ENCODE results near the gene RAB11FIP2.
"Not testable (repeated sequence)": the region's sequence is repeated elsewhere in the genome, so short reads cannot be mapped to it uniquely, and the experiment has no call there.

The RAB11FIP2 gene, protein sequence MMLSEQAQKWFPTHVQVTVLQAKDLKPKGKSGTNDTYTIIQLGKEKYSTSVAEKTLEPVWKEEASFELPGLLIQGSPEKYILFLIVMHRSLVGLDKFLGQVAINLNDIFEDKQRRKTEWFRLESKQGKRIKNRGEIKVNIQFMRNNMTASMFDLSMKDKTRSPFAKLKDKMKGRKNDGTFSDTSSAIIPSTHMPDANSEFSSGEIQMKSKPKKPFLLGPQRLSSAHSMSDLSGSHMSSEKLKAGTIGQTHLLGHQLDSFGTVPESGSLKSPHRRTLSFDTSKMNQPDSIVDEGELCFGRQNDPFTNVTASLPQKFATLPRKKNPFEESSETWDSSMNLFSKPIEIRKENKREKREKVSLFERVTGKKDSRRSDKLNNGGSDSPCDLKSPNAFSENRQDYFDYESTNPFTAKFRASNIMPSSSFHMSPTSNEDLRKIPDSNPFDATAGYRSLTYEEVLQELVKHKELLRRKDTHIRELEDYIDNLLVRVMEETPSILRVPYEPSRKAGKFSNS

DNA sequence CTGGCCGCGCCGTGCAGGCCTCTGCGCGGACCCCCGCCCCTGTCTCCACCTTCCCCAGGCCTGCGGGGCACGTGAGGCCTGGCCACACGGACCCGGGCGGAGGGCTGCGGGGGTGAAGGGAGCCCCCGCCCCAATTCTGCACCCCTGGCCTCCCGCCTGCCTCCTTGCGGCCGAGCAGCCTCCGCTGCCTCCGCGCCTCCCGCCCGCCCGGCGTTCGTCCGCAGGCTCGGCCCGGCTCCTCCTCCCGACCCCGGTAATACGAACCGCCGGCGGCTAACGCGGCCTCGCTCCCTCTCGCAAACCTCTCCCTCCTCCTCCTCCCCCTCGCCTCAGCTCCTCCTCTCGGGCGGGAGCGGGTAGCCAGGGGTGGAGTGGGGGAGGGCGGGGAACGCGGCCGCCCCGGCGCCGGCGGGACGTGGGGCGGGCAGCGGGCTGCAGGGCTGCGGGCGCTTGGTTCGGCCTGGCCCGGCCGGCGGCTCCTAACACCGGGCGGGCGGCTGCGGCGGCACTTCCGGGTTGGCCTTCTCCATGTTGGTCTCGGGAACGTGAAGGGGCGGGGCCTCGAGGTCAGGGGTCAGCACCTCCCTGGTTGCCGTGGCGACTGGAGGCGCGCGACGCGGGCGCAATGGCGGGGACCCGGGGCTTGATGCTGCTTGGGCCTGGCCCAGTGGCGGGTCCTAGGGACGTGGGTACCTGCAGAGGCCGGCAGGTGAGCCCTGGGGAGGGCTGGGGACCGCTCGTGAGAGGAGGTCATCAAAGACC lies at the start of gene RAB11FIP2:
TSS of gene RAB11FIP2 (minus strand) at position 547 of the 762 bp plus-strand sequence. CDS start 778 bp downstream, outside the sequence.
- peak; percentile 83 for DNase-seq

DNA sequence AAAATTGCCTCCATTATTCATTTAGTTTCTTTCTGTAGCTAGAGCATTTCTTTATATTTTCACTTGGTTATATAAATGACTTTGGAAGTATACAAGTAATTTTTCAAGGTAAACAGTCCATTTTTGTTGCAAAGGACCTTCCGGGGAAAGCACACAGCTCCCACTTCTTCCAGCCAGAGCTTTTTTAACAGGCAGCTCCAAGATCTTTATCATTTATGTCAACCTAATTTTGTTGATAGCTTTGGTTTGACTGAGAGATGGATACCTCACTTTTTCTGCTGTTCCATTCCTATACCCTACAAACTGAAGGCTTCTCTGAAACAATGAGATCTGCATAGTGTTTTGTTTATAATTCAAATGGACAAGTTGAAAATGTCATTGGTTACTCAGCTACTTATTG lies 49.3 kb upstream of the RAB11FIP2 start:
- DNase-seq, result no peak

DNA sequence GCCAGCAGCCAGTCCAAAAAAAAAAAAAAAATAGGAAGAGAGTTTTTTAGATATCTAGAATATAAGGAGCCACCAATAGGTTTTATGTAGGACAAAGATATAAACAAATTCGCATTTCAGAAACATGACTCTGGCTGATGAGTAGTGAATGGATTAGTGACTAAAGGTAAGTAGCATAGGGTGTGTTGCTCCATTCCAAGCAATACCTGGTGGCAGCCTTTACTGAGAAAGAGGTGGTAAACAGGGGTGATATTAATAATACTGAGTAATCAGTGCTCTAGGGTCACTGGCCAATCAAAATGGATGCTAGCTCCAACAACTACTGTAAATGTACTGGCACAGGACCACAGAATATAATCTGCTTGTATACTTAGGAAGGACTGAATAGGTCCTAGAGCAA lies 45.5 kb upstream of the RAB11FIP2 start:
- no peak for DNase-seq

DNA sequence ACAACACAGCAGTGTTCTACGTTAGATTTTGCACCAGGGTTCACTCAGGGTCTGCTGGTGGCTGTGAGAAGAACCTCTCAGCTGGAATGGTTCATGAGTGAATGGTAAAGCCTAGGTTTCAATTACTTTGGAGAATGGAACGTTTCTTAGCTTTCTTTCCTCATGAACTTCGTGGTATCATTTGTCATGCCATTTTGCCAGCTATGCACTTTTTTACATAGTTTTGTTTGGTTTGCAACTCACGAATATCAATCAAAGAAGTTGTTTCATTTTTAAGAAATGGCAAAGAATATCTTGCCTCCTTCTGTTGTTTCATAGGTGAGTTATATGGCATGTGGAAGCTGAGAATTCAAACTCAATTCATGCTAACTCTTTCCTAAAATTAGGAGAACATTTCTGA lies 34.1 kb upstream of the RAB11FIP2 start:
- no peak for DNase-seq

DNA sequence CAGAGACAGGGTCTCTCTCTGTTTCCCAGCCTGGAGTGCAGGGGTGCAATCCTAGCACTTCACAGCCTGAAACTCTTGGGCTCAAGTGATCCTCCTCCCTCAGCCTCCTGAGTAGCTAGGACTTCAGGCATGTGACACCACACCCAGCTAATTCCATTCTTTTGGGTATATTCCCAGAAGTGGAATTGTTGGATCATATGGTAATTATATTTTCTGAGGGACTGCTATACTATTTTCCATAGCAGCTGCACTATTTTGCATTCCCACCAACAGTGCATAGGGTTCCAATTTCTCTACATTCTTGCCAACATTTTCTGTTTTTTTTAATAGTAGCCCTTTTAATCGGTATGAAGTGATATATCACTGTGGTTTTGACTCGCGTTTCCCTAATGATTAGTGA lies 30.0 kb upstream of the RAB11FIP2 start:
- DNase-seq, result no peak

DNA sequence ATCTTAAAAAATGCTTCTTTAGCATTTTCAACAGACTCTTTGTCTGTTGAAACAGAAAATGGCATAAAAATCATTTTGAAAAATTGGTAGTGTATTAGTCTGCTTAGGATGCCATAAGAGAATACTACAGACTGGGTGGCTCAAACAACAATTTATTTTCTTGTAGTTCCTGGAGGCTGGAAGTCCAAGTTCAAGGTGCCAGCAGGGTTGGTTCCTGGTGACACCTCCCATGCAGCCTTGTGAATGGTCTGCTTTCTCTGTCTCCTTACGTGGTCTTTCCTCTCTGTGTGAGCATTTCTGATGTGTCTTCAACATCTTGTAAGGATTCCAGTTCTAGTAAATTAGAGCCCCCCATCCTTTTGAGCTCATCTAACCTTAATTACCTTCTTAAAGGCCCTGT lies 26.1 kb upstream of the RAB11FIP2 start:
- DNase-seq, result no peak

DNA sequence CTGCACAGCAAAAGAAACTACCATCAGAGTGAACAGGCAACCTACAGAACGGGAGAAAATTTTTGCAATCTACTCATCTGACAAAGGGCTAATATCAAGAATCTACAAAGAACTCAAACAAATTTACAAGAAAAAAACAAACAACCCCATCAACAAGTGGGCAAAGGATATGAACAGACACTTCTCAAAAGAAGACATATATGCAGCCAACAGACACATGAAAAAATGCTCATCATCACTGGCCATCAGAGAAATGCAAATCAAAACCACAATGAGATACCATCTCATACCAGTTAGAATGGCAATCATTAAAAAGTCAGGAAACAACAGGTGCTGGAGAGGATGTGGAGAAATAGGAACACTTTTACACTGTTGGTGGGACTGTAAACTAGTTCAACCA lies 20.6 kb upstream of the RAB11FIP2 start:
- not testable (repeated sequence) for DNase-seq

DNA sequence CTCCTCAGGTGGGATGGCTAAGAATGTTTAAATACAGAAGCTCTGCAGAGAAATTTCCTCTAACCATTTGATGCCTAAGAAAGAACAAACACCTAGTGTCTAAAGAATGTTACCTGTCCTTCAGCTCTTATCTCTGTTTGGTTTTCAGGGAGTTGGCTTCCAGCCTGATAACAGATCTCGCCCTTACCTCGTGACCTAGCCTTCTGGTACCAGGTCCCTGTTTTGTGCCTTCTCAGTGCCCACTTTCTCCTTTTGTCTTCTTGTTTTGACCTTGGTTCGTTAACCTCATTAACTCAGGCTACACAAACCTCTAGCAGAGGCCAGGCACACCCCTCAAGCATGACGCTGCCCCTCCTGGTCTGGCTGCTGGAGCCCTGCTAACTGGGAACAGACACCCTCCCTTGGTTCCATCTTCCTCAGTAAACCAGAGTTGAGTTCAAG lies 16.1 kb upstream of the RAB11FIP2 start:
- peak; percentile 2 for DNase-seq

DNA sequence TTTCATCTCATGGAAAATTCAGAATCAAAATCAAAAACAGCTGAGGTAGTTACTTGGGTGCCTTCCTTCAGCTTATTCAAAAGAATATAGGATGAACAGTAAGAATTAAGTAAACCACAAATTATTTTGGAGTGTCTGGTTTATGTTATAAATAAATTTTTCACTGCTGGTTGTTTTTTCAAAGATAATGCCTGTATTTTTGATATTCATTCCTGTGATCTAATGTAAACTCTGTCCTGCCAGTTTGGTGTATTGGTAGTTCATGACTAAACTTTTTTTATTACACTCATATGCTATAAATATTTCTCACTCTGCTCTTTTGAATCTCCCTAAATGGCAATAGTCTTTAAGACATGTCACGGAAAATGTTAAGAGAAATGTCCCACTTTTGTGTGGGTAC lies 11.6 kb upstream of the RAB11FIP2 start:
- DNase-seq, result no peak

DNA sequence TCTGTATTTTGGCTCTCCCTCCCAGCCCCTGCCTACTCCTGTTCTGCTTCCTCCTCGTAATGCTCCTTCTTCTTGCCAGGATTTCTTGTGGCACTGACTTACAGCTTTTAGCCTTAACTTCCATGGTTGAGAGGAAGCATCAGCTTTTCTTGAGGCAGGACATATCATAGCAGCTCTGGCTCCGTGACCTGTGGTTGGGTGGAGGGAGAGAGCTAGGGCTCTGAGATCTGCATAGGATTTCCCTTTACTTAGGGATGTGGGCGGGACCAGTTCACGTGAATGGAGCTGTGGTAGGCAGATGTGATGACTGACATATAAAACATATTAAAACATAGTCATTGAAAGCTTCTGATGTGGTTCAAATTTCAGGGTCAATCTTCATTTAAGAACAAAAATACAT lies 10.6 kb upstream of the RAB11FIP2 start:
- DNase-seq, result no peak

DNA sequence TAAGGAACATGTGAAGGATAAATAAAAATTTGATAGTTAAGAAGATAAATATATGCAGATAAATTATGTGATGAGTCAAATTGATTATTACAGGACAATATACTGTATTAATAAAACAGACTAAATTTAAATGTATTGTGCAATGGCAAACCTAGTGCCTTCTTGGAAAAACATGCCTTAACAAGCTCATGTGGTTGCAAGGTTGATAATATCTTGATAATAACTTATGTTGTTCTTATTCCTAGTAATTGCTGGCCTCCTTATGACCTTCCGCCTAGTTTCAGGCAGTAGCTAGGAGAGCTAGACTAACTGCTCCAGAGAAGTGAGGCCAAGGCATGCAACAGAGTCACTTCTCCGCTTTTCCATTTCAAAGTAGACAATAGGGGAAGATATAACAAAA lies 7.6 kb upstream of the RAB11FIP2 start:
- DNase-seq, result no peak

DNA sequence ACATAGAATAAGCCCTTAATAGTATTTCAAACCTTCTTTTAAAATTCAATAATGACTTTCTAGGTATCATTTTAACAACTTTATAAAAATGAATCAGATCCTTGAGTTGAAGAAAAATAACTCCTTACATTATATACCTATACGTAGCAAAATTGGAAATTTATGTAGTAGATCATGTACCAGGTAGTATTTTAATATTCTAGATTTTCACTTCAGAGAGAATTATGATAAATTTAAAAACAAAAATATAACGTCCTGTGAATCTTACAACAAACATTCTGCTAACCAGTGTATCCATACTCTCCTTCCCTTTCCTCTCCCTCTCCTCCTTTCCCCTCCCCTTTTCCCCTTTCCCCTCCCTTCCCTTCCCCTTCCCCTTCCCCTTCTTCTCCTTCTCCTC lies 6.1 kb upstream of the RAB11FIP2 start:
- no peak for DNase-seq

DNA sequence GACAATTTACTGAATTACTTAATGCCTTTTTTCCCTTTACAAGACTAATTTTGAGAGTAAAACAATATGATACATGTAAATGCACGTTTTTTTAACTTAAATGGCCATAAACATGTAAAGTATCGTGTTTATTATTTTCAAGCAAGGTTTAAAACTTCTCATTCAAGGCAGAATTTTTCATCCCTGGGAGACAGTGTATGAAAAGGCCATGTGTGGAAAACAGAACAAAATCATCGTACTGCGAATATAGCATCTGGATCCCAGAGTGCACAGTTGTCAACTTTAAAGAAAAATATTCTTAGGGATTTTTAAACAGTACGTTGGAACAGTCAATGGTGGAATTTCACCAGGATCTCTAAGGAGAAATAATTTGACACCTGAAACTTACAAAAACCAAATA lies 1.1 kb upstream of the RAB11FIP2 start:
- no peak for DNase-seq

DNA sequence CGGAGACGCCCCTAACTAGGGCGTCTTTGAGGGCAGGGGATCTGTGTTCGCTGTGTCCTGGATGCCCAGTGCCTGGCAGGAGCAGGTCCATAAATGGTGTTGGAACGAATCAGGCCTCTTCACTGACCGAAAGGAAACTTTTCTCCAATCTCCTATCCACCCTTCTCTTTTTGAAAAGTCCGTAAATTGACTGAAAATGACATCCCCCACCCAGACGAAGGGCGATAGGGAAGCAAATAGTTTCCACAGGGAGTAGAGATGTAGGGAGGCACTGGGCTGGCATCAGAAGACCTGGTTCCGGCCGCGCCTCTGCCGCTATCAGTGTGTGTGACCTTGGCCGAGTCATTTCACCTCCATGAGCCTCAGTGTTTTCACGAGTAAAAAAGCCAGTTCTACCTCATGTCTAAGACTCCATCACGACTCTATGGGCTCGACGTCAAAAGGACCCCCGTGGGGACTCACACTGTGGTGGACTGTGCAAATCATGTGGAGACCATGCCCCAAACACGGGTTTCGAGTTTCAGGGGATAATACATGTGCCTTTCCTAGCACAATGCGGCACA lies 497 bp upstream of the RAB11FIP2 start:
- DNase-seq, result no peak

DNA sequence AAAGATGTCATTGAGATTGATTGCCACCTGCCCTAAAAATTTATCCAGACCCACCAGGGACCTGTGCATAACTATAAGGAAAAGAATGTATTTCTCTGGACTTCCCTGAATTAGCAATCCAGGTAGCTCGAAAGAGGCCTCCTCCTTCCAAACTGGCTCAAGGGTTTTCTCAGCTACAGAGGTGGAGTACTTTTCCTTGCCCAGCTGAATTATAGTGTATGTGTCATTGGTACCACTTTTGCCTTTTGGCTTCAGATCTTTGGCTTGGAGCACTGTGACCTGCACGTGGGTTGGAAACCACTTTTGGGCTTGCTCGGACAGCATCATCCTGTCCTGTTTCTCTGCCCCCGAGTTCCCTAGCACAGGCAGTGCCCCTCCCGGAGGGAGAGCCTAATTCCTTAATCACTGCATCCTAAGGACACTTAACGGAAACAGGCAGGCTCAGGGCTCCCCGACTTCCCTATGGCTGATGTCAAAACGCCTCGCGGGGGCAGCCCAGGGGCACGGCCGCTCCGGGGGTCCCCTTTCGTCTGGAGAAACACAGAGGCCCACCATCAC lies 825 bp downstream of the RAB11FIP2 start:
- DNase-seq, result peak; percentile 23

DNA sequence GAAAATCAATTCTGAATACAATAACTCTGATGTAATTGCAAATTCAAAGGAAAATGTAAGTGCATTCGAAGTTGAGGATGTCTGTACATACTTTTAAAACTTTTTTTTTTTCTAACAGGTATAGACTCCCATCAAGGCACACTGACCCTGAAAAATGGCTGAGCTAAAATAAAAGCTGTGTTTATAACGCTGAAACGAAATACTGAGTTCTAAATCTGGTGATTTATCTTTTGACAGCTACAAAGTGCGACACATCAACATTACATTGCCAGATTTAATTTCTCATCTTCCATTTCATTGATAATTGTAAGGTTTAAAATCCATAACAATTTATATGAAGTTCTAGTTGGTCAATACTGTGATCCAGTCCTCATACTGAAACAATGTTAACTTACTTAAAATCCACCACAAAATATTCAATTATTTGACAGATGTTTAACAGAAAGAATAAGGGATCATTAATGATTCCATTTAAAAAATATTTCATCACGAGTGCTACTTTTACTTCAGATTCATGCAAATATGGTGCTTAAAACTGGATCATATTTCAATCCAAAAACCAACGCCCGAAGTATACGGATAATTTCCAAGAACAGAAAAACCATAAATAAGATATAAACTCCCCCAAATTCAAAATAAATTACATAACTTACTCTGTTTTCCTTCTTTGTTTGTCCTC lies 1.4 kb downstream of the RAB11FIP2 start:
- DNase-seq, result peak; percentile 8

DNA sequence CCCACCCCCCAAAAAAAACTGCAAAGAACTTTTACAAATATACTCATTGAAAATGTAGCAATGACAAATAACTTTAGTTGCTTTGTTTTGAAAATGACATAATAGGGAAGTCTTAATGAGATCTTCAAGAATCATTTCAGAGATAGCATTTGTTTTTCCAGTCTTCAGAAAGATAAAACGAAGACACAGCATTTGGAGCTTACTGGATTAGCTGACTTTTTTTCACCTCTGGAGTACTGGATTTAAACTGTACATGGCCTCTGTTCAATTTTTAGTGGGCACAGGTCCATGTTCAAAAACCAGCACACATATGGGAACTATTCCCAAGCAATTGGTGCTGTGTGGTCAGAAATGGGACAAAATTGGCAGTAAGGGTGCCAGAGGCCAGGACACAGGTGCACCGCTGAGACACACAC lies 3.9 kb downstream of the RAB11FIP2 start:
- DNase-seq, result no peak

DNA sequence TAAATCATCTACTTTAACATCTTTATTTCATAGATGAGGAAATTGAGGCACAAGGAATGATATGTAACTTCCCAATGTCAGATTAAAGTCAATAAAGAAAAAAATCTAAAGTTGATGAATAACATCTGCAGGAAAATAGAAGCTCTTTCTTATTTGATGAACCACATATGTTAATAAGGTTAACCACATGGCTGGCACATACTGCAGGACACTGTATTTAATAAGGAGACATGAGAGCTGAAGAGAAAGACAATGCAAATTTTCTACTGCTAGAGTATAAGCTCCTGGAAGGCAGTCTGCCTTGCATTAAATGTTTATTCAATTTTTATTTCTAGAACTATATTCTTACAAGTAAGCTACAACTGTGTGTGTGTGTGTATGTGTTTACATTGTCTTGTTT lies 4.4 kb downstream of the RAB11FIP2 start:
- no peak for DNase-seq

DNA sequence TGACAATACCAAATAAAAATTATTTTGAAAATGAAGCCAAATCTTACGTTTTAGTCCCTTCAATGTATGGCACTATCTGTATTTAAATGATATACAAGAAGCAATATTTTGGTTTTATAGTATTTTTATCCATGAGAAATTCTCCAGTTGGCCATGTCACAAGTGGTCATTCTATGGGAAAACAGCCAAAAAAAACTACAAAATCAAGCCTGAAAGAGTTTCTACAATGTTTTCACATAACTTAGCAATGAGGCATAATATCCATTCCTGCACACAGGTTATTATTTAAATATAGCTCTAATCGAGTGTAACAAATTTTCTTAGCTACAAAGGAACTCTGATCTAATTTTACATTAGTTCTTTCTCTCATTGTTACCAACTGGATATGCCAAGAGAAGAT lies 5.4 kb downstream of the RAB11FIP2 start:
- DNase-seq, result no peak

DNA sequence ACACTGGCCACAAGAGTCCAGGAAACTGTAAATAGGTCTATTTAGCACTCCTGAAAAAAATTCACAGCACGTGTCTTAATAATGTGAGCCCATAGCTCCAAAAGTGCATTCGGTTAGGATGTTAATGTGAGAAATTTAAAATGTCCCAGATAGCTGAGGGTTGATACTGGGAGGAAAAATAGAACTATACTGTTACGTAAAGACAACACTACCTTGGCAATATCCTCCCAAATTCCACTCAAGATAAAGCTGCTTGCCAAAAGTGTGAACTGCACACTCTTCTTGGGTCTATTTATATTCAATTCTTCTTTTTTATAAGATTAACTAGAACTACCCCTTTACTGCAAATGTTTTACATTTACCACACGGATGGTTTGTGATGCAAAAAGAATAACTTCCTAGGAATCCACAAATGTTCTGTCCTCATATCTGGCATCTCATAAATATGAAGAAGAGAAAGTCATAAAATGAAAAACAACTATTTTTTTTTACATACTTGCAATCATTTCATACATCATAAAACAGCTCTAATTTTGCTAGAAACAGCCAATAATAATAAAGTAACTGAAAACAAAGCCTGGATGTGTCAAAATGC lies 10.4 kb downstream of the RAB11FIP2 start:
- no peak for DNase-seq

DNA sequence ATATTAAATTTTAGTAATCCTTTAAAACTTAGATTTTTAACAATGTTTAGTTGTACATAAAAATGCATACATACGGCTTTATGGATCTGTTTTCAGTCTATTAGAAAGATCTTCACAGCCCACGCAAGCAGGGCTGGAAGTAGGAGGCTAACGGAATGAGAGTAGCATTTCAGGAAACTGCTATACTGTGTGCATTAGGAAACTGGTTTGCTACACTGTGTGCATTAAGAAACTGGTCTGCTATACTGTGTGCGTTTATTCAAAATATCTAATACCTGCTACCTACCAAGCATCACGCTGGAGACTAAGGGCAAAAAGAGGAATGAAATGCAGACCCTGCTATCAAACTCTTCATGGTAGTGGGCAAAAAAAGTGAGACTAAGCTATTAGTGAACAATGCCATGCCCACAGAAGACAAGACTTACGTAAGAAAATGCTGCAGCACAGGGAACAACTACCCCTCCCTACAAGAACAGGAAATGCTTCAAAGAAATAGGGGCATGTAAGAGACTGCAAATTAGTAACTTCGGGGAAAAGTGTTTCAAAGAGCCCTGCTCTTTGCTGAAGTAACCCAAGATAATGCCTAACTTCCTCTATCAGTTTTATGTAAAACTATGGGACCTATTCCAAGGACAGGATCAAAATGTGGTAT lies 11.3 kb downstream of the RAB11FIP2 start:
- no peak for DNase-seq

DNA sequence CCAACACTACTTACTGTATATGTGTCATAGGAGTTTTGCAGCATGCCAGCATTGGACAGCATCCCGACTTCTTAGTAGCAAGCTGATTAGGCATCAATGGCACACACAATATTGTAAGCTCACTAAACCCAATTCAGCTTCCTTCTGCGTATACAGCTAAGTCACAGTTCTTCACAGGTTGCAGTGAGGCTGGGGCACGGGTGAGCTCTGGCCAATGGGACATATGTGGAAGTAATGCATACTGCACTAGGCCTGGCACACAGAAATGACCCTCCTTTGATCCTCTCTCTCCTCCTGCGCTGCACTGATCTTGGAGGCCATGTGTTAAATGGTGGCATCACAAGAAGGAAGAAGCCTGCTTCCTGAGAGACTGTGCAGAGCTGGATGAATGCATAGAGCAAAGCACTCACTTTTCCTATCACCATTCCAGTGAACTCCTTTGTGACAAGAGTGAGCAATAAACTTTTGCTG lies 11.9 kb downstream of the RAB11FIP2 start:
- DNase-seq, result no peak
